GM18909 (cell line): Measurements from ENCODE around the gene SHLD3.
"Not testable (repeated sequence)": the region's sequence is repeated elsewhere in the genome, so short reads cannot be mapped to it uniquely, and the experiment has no call there.

Experiments used
- ATAC-seq: cut with Tn5 transposase; IDR thresholded peaks from one replicate; pipeline ENCODE4 v1.9.1; 2021; ENCODE audit warnings: mild to moderate bottlenecking; ENCODE audit not compliant: unreplicated experiment, poor library complexity

SHLD3 gene

GRCh38 chr5:65674749-65675148 is 49.9 kb downstream of the SHLD3 start:
- ATAC-seq, result no peak

- ATAC-seq, result not testable (repeated sequence)
These were observed 51.2 kb downstream of the SHLD3 start for GRCh38 chr5:65676056-65676455.
